GM12865 (cell line): Measurements from ENCODE around the gene THSD4.
"Not testable (repeated sequence)": the region's sequence is repeated elsewhere in the genome, so short reads cannot be mapped to it uniquely, and the experiment has no call there.

Experiments
- DNase-seq: peaks from one replicate; pipeline ENCODE4 v3.0.0; 2010; ENCODE audit warnings: low read depth
- H3K4me3 ChIP-seq: 2 replicates; pipeline ENCODE4 v1.5.1; 2011; ENCODE audit warnings: mild to moderate bottlenecking, low read depth, low read length, control low read depth
- TF ChIP-seq, protein P1 (sequence below): IDR thresholded peaks from 2 replicates; pipeline ENCODE4 v1.5.1; 2011; ENCODE audit warnings: low read length, control low read depth, low read depth, inconsistent platforms; ENCODE audit not compliant: insufficient read depth; ENCODE audit errors: missing control alignments

Gene THSD4

DNA sequence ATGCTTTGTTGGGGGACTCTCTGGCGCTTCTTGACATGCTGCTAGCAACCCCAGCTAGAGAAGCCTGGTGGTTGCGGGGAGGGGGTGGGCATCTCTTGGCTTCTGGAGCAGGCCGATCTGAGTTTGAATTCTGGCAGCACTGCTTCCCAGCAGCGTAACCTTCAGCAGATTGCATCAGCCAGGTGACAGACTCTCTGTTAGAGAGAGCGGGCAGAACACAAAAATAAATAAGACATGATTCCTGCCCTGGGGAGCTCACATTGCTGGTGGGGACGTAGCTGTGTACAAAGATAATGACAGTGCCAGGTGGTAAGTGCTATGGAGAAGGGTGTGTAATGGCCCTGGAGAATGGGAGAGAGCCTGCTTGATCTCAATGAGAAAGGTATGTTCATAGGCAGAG is 87.4 kb downstream of the THSD4 start:
- no peak overlapping the region for H3K4me3 ChIP-seq
- TF ChIP-seq, protein P1, sequence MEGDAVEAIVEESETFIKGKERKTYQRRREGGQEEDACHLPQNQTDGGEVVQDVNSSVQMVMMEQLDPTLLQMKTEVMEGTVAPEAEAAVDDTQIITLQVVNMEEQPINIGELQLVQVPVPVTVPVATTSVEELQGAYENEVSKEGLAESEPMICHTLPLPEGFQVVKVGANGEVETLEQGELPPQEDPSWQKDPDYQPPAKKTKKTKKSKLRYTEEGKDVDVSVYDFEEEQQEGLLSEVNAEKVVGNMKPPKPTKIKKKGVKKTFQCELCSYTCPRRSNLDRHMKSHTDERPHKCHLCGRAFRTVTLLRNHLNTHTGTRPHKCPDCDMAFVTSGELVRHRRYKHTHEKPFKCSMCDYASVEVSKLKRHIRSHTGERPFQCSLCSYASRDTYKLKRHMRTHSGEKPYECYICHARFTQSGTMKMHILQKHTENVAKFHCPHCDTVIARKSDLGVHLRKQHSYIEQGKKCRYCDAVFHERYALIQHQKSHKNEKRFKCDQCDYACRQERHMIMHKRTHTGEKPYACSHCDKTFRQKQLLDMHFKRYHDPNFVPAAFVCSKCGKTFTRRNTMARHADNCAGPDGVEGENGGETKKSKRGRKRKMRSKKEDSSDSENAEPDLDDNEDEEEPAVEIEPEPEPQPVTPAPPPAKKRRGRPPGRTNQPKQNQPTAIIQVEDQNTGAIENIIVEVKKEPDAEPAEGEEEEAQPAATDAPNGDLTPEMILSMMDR, result no peak

DNA sequence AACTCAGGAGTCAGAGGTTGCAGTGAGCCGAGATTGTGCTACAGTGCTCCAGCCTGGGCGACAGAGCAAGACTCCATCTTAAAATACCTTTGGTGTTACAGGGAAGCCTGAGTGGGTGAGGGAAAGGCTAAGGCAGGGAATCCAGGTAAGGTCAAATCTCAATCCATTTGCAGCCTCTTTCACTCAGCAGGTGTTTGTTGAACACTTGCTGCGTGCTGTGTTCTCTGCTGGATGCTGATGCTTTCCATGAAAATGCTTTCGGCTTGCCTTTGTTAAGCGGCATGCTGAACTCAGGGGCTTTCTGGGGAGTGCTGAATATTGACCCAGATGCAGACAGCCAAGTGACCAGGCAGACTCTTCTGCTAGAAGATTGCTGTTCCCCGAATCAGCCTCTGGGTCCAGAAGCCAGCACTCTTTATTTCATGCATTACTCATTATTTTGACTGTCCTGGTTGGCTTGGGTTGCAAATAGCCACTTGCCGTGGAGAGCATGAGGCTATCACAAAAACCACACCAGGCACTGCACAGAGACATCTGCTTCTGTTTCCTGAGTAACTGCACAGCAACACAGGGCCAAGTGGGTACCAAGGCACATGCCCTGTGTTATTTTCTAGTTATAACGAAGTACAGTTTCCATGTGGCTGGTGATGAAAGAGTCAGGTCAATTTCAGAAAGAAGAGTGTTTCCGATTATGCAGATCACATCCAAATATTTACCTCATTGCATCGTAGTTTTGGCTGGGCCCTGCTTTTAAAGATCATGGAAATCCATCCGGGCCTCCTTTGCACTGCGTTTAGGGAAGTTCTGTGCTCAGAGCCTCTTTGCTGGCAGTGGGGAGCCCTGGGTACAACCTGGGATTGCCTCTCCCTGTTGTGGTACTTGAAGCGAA is 88.6 kb downstream of the THSD4 start:
- H3K4me3 ChIP-seq, result no peak overlapping the region
- no peak for DNase-seq
- TF ChIP-seq, protein P1, result no peak

More for the DNA sequence above, 87.4 kb downstream of the THSD4 start:
- DNase-seq, result no peak

DNA sequence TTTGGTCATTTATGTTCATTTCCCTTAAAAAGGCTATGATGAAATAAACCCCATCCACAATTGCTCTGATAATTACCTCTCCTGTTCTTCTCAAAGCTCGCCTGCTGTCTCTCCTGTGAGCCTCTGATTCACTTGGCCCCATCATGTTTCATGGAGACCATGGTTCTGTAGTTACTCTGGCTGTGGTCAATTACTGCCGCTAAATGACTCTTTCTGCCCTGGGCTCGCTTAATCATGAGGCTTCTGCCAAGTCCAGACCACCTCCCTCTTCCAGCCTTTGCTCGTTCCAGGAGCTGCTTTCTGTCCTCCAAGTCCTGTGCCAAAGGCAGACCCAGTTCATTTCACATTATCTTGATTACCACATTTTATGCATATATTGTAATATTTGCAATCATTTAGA is 91.9 kb downstream of the THSD4 start:
- H3K4me3 ChIP-seq, result no peak overlapping the region

DNA sequence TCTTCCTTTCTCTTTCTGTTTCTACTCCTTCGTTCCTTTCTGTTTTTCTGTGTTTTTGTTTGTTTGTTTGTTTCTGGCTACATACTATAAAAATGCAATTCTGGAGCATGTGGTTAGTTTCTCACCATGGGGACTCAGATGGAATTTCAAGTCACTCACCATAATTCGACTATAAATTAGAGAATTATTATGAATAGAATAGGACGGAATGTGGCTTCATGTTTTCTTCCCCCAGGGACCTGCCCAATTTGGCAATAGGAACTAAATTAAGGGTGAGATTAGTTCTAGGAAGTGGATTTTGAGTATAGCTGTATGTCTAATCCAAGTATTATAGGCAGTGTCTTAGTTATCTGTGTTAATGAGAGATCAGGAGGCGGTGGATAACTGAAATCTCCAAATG is 96.9 kb downstream of the THSD4 start:
- TF ChIP-seq, protein P1, result no peak
- DNase-seq, result no peak
- H3K4me3 ChIP-seq, result no peak overlapping the region

More for the DNA sequence above, 91.9 kb downstream of the THSD4 start:
- no peak for DNase-seq
- TF ChIP-seq, protein P1, result no peak

DNA sequence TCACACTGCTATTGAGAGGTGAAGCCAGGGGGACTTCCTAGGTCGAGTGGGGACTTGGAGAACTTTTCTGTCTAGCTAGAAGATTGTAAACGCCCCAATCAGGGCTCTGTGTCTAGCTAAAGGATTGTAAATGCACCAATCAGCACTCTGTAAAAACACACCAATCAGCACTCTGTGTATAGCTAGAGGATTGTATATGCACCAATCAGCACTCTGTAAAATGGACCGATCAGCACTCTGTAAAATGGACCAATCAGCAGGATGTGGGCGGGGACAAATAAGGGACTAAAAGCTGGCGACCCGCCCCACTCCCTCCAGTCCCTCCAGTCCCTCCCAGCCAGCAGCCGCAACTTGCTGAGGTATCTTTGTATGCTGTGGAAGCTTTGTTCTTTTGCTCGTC is 98.7 kb downstream of the THSD4 start:
- not testable (repeated sequence) for DNase-seq, H3K4me3 ChIP-seq

DNA sequence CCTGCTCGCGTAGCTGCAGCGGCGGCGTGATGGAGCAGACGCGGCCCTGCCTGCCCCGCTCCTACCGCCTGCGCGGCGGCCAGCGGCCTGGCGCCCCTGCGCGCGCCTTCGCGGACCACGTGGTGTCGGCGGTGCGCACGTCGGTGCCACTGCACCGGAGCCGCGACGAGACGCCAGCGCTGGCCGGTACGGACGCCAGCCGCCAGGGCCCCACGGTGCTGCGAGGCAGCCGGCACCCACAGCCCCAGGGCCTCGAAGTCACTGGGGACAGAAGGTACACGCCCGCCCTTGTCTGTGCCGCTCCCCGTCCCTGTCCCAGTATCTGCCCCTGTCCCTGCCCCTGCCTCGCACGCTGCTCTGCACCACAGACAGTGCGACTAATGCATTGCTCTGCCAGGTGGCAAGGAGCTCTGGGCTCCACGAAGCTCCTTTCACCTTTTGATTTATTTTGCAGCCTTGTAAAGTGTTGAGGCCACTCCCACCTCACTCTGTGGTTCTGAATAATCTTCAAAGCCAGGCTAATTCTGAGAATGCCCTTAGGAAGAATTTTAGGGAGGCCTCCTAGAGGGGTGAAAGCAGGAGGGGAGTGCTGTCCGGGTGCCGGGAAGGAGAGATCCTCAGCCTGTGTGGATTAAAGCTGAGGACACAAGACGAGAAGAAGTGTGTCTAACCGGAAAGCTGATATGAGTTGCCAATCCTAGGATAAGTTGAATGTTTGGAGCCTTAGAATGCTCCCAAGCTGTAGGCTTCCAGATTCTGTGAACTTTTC is 100.0 kb downstream of the THSD4 start:
- DNase-seq, result no peak
- TF ChIP-seq, protein P1, result no peak
- no peak overlapping the region for H3K4me3 ChIP-seq

DNA sequence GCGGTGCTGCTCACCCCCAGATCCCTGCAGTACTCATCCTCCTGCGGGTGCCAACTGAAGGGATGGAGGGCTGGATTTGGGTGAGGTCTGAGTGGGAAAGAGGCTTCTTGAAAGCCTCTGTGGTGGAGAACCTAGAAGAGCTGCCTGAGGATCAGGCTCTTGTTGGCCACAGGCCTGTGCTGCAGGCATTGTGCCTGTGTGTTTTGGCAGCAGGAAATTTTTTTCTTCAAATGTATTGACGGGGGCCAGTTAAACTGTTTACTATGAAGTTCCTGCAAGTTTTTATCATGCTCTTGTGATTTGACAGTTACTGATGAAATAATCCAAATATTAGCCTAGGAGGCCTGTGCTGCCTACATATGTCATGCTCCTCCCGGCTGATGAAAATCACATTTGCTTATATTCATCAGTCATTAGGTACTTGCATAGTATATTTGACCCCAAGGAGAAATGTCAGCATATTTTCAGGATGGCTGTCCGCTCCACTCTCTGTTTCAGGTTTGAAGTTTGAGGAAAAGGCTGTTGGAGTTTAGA is 103.1 kb downstream of the THSD4 start:
- TF ChIP-seq, protein P1, result no peak
- no peak for DNase-seq
- no peak overlapping the region for H3K4me3 ChIP-seq
